ENCODE data around the gene TBCCD1.
A peak's percentile ranks its signal among the peaks of the same experiment; 100 is the strongest.
"Not testable (repeated sequence)": the region's sequence is repeated elsewhere in the genome, so short reads cannot be mapped to it uniquely, and the experiment has no call there.

TBCCD1 gene

GRCh38 chr3:186596568-186597287 lies 29.6 kb upstream of the TBCCD1 start:
- no peak for DNase-seq

DNA sequence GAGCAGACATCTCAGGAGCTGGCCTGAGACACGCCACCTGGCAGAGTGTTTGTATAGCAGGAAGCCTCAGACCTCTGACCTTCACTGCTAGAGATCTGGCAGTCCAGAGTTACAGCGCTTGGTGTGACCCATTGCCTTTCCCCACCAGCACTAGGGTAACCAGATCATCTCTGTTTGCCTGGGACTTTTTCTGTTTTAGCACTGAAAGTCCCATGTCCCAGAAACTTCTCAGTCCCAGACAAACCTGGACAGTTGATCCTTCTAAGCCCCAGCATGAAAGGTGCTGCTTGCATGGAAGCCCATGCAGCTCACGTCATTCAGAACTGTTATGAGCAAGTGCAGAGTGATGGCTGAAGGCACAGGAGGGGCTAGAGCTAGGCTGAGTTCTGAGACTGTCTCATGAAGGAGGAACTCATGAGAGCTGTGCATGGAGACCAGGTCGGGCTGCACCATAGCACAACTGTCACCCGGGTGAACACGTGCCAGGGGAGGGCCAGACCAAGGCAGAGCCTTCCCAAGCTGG lies 27.5 kb upstream of the TBCCD1 start:
- no peak for DNase-seq

- DNase-seq = no peak
These were observed 26.7 kb upstream of the TBCCD1 start for GRCh38 chr3:186593862-186594261.

DNA sequence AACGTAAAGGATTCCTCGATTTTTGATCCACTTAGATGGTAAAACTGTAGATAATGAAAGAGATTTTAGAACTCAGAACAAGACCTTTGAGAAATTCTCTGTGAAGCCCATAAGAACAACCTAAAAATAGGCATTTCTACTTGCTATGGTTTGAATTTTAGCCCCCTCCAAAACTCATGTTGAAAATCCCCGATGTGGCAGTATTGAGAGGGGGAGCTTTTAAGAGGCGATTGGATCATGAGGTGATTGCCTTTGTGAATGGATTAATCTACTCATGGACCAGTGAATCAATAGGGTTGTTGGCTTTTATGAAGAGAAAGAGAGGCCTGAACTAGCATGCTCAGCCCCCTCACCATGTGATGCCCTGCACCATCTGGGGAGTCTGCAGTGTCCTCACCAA lies 25.5 kb upstream of the TBCCD1 start:
- DNase-seq = no peak

DNA sequence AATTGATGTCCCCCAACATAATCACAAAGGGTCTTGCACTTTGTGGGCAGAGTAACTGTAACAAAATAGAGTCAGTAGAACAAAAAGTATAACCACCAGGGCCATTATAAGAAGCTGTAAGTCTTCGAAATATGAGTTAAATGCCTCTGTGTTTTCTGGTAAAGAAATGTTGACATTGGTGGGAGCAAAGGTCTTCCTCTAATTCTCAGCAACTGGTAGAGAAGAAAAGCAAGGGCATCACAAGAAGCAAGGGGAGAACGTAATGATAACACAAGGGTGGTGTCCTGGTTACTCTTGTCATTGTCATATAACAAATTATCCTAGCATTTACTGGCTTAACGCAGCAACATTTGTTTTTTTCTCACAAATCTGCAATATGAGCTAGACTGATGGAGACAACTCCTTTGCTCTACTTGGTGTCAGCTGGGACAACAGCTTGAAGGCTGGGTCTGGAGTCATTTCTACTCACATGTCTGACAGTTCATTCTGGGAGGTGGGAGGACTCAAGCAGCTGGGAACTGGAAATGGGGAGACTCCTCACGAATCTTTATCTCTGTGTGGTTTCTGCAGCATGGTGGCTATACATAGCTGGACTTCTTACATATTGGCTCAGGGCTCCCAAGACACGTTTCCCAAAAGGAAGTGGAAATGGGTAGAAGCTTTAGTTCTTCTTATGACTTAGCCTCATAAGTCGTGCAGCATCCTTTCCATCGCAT lies 23.6 kb upstream of the TBCCD1 start:
- no peak for DNase-seq

DNA sequence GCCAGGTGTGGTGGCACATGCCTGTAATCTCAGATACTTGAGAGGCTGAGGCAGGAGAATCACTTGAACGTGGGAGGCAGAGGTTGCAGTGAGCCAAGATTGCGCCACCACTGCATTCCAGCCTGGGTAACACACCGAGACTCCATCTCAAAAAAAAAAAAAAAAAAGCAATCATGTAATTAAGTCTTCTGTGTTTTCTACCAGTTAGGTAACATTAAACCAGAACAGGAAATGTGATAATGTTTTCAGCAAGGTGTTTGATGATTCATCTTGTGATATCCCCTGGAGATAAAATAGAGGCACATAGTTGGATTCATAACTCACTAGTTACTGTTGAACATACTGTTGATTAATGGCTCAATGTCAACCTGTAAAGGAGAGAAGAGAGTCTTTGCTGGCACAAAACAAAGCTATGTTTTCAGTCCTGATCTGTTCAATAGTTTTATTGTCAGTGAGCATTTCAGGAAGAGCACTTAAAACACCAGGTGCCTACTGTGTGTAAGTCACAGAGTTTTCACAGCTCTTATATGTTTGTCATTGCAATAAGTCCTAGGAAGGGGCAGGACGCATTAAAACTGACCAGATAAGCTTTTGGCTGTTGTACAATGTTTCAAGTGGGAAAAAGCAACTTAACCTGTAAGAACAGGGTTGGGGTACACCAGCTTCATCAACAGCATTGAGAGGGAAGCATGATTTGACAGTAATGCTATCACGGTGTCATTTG lies 22.9 kb upstream of the TBCCD1 start:
- no peak for DNase-seq

GRCh38 chr3:186589121-186589520 lies 22.0 kb upstream of the TBCCD1 start:
- no peak for DNase-seq

DNA sequence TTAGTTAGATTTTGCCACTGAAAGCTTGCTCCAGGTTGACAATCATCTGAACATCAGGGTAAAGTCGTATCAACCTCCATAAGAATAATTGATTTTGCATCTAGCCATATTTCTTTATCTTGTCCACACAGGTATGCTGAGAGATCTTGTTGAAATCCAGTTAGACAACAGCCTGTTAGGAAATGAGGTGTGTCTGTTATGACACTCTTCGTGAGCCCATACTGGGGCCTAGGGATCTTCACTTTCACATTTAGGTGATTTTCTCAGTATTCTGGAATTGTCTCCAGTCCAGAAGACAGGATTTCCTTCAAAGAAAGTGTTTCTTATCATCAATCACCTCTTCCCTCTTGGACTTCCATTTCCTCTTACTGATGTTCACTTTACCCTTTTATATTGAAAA lies 21.5 kb upstream of the TBCCD1 start:
- DNase-seq = no peak

- DNase-seq = no peak
These were observed 20.0 kb upstream of the TBCCD1 start for GRCh38 chr3:186587183-186587582.

GRCh38 chr3:186586245-186586644 lies 19.1 kb upstream of the TBCCD1 start:
- not testable (repeated sequence) for DNase-seq

GRCh38 chr3:186583831-186584230 lies 16.7 kb upstream of the TBCCD1 start:
- DNase-seq = no peak

- DNase-seq = no peak
These were observed 15.4 kb upstream of the TBCCD1 start for GRCh38 chr3:186582541-186582940.

DNA sequence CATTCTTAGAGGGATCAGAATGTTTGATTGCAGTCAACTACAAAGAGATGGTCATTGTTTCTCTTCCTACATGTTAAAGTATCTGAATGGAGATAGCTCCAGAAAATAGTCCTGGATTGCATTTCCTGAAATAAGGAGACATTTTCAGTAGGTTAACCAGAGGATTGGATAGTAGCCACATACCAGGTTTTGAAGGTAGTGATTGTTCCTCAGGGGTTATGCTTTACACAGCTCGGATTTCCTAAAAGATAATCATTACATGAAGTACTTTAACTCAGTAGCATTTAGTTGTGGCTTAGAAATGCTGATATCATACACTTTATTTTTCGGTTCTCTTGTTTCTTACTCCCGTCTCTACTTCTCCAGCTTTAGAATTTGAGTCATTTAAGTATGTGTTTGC lies 13.6 kb upstream of the TBCCD1 start:
- no peak for DNase-seq

DNA sequence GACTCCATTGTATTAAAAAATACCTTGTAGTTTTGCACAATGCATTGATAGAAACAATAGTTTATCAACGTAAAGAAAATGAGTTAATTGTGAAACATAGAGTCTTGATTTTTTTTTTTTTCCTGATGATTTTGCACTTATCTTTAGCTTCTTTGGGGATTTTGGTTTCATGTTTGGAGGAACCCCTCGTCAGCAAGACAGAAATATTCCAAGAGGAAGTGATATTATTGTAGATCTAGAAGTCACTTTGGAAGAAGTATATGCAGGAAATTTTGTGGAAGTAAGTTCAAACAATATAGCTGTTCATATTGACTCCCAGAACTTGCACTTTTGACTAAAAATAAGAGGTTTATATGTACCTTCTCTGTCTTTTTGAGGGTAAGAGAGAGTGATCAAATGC lies 10.4 kb upstream of the TBCCD1 start:
- no peak for DNase-seq

DNA sequence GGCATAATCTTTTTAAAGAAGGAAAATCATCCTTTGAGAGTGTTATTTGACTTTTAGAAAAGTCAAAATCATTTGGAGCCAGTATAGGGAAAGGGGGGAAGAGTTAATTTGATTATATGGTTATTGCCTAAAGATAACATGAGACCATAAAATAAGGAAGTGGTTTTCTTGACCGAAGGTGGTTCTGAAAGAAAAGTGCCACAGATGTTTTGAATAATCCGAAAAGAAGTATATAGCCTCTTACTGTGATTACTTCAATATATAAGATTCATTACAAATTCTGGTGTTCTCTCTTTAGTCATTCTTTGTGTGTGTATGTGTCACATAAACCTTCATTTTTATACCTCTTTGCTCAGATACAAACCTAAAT lies 4.5 kb upstream of the TBCCD1 start:
- DNase-seq = no peak

DNA sequence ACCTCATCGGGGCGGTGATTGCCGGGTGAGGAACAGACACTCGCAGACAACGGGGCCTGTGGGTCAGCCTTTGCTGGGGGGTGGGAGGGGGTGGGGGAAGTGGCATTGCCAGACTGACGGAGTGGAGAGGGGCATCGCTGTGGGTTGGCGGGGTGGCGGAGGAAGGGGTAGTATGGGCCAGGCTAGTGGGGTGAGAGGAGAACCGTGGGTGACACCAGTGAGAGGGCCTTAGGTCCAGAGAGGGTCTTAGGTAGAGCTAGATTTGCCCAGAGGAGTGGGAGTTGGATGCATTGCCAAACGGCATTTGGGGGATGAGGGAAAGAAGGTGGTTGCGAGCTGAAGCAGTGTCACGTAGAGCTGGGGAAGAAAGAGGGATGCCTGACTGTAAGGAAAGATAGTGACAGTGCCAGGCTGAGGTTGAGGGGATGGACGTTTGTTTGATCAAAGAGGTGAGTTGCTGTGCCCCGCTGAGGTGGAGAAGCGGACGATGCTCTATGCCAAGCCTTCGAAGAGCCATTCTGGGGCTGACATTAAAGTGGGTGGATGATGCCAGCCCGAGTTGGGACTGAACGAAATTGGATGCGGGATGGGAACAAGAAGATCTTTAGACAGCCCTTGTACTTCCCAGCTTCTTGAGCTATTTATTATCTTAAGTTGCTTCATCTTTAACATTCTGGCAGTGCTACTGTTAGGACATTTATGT lies 4.0 kb upstream of the TBCCD1 start:
- DNase-seq = no peak

DNA sequence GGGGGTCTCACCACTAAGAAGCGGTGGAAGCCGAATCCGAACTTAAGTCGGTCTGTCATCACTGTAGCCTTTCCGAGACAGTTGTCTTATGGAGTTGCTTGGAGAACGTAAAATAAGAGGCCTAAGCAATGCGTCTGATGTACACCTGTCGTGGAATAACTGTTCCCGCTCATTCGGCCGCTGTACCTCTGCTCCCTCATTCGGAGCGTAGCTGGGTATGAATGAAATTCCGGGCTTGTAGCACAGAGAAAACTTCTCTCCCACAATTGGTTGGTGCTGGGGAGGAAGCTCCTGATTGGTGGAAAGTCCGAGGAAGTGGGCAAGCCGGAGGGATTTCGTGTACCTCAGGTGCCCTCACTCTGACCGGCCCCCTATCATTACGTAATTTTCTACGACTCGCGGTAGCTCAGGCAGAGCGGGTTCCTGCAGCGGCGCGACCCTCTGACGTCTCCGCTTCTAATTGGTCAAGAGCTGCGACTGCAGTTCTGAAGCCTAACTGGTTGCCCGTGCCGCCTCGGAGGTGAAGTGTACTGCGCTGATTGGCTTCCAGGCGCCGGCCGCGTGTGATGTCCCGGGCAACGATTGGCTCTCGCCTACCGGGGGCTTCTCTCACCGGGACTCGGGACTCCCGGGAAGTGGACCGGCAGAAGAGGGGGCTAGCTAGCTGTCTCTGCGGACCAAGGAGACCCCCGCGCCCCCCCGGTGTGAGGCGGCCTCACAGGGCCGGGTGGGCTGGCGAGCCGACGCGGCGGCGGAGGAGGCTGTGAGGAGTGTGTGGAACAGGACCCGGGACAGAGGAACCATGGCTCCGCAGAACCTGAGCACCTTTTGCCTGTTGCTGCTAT lies 3.2 kb upstream of the TBCCD1 start, which contains the start of gene DNAJB11:
TSS of gene DNAJB11 (plus strand) at position 625 of the 845 bp plus-strand sequence. CDS start at position 803, 178 bp downstream.
- peak; percentile 95 for DNase-seq

DNA sequence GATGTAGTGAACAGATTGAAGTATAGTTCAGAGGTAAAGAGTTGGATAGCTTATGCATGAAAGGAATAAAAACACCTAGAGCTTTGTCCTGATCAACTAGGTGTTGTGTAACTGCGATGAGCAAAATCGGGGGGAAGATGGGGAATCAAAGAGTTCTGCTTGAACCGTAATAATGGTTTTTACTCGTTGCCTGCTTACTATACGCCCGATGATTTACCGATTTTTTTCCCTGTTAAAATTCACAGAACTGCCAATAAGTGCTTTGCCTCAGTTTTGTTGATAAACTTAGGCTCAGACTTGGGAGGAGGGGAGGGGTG lies 2.6 kb upstream of the TBCCD1 start:
- no peak for DNase-seq

DNA sequence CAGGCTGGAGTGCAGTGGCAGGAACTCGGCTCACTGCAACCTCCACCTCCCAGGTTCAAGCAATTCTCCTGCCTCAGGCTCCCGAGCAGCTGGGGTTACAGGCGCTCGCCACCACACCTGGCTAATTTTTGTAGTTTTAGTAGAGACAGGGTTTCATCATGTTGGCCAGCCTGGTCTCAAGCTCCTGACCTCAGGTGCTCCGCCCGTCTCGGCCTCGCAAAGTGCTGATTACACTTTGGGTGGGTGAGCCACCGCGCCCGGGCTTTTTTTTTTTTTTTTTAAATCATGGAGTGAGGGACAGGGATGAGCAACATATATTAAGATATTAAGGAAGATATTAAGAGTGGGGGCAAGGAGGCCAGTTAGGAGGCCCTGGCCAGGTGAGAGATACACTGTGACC lies 2.2 kb upstream of the TBCCD1 start:
- not testable (repeated sequence) for DNase-seq

DNA sequence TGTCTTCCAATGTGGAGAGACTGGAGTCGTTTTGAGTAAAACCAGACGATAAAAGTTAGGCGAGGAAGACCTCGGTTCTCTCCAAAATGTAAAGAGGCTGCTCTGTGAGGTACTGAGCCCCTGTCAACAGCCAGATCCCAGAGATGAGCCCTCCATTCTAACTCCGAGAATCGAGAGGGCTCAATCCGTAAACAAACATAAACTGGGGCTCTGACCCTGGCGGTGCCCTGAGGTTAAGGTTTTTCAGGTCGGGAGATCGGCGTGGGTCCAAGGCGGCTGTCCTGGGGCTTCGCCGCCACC lies 417 bp downstream of the TBCCD1 start:
- no peak for DNase-seq

GRCh38 chr3:186564586-186564985 lies 2.6 kb downstream of the TBCCD1 start:
- no peak for DNase-seq

DNA sequence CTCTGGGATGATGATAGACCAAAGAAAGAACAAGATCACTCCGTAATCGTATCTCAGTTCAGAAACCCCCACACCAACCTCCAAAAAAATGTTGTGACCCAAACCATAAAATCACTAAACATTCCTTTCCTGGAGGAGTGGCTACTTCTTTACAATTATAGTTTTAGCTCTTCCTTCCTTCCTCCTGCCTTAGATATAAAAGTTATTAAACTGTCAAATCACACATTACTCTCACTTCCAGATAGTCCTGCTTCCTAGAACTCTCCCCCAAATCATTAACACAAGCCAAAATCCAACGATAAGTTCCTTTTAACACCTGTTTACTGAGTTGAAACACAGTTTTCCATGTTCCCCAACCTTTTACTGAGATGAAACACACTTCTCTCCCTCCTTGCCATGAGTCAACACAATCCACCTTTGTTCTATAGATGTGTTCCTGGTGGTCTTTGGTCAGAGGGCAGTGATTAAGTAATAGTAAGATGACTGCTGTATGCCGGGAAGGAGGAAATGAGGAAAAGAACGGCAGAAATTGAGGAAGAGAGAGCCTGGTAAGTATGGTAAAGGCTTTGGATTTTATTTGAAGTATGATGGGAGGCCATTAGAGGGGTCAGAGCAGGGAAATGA lies 14.6 kb downstream of the TBCCD1 start:
- DNase-seq = no peak

All from effector CD8-positive, alpha-beta T cell (primary cell).